Activated CD8-positive, alpha-beta memory T cell treated with anti-CD3 and anti-CD28 coated beads for 1 hour (primary cell): Measurements from ENCODE around the gene ZCCHC7.
"Not testable (repeated sequence)": the region's sequence is repeated elsewhere in the genome, so short reads cannot be mapped to it uniquely, and the experiment has no call there.

Experiments
- DNase-seq, 2 donors: peaks; one replicate each; pipeline ENCODE4 v3.0.0-alpha.2; 2020; ENCODE audit warnings: low read depth in 1 of 2; ENCODE audit errors: extremely low read depth in 1 of 2

ZCCHC7 gene

GRCh38 chr9:37390759-37391158 is 270.4 kb downstream of the ZCCHC7 start:
- peak in 1 of 2 donors; percentile 10 for DNase-seq

DNA sequence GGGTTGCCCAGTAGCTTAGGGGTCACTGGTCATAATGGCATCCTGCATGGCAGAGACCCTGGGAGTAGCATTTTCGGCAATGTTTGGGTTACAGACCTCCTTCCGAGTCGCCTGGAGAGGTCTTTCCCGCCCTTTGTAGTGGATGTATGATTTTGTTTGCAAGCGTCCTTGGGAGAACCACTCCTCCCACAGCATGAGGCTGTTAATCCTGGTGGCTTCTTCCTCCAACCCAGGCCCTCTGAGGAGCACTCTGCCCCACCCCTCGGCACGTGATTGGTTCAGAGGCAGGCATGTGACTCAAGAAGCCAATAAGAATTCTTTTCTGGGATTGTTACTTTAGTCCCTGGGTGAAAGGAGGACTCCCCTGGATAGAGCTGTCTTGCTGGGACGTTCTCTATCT is 271.9 kb downstream of the ZCCHC7 start:
- DNase-seq: no peak

DNA sequence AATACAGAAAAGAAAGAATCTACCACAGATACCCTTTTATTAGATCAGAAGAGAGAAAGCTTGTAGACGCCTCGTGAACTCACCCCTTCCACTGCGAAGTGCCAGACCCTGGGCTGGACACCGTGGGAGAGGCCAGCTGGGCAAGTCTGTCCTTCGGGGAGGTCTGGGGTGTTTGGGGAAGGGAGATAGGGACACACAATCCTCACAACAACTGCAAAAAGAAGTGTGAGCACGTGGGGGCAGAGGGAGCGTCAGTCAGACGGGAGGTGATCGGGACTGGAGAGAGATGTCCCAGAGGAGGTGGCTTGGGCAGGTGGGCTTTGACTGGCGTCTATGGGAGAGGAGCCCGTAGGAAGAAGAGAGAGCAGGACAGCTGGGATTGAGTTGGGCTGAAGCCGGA is 274.9 kb downstream of the ZCCHC7 start:
- DNase-seq: no peak

DNA sequence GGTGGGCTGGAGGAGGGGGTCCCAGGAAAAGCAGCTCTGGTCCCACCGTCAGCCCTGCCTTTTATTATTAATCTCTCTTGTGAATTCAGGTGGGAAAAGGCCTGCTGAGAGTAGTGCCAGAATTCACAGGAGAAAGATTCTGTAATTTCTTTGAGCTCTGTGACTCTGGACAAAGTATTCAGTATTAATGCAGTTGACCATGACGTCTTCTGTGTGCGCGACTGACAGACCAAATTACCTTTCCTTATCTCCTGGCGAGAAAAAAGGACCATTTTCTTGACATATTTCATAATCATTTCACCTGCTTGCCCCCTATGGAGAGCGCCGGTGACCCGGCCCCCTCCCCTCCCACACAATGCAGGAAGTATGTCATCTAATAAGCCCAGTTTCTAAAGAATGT is 275.3 kb downstream of the ZCCHC7 start:
- no peak for DNase-seq

DNA sequence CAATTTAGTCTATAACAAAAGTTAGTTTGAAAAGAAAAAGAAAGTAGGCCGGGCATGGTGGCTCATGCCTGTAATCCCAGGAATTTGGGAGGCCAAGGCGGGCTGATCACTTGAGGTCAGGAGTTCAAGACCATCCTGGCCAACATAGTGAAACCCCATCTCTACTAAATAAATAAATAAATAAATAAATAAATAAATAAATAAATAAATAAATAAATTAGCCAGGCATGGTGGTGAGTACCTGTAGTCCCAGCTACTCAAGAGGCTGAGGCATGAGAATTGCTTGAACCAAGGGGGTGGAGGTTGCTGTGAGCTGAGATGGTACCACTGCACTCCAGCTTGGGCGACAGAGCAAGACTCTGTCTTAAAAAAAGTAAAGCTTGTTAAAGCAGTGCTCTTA is 277.6 kb downstream of the ZCCHC7 start:
- not testable (repeated sequence) for DNase-seq

- no peak for DNase-seq
Observed at GRCh38 chr9:37398464-37399025, 278.2 kb downstream of the ZCCHC7 start.

- no peak for DNase-seq
Observed at GRCh38 chr9:37399336-37399735, 279.0 kb downstream of the ZCCHC7 start.

DNA sequence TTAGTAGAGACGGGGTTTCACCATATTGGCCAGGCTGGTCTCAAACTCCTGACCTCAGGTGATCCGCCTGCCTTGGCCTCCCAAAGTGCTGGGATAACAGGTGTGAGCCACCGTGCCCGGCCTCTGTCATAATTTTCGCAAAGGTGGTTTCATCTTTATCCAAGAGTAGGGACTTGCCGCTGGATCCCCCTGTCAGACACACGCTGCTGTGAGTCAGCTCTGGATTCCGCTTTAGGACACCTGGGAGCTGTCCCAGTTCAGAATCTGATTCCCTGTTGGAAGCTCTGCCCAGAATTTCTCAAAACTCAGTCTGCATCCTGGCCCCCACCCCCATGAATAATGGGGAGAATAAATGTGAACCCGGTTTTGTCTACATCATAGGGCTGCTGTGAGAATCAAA is 284.2 kb downstream of the ZCCHC7 start:
- no peak for DNase-seq

DNA sequence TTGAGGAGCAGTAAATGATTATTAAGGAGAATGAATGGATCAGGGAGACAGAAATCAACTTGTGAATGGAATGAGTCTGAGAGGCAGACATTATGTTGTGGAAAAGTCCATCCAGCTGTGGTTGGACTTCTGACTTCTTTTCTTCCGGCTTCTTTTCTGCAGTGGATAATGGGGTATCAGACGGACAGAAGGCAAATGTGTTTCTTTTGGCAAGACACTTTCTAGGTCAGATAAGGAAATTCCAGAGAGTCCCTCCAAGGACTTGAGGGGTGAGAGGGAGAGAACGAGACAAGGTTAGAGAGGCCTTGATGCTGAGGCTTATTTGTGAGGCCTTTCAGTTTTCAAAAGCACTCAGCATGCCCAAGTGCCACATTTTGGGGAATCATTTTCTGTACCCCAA is 285.0 kb downstream of the ZCCHC7 start:
- DNase-seq: no peak

DNA sequence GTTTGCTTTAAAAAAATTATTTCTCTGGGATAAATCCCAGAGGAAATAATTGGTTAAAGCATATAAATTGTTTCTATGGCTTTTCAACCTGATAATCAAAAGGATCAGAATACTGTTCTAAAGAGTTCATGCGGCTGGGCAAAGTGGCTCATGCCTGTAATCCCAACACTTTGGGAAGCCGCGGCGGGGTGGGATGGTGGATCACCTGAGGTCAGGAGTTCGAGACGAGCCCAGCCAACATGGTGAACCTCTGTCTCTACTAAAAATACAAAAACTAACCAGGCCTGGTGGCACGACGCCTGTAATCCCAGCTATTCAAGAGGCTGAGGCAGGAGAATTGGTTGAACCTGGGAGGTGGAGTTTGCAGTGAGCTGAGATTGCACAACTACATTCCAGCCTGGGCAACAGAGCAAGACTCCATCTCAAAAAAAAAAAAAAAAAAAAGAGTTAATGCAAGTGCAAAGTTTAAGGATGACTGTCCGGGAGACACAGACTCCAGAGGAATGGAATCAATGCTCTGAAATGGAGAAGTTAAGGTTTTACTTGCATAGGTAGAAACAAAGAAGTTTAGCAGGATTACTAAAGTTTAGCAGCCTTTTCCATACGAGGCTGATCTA is 285.5 kb downstream of the ZCCHC7 start:
- DNase-seq: no peak

- no peak for DNase-seq
Observed at GRCh38 chr9:37406603-37407401, 286.4 kb downstream of the ZCCHC7 start.

GRCh38 chr9:37407468-37407867 is 287.1 kb downstream of the ZCCHC7 start:
- DNase-seq: no peak
